GM19238 (cell line): Measurements from ENCODE around the gene DHX34.

ENCODE experiments used
- DNase-seq: peaks from one replicate; pipeline ENCODE4 v3.0.0; 2011; ENCODE audit warnings: low spot score; ENCODE audit not compliant: insufficient read length

The DHX34 gene

DNA sequence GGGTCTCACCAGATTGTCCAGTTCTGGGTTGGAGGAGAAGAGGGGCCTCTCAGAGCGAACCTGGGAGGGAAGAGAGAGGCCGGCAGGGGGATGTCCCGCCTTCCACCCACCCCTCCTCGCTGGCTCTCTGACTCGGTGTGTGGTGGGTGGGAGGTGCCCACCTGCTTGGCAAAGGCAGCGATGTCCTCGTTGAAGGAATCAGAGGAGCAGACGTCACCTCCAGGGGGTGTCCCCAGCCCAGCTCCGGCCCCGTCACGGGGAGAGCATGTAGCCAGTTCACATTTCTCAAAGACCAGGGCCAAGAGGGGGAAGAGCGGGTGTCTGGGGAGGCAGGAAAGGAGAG is 67.5 kb downstream of the DHX34 start:
- DNase-seq, result no peak

GRCh38 chr19:47417107-47417745 is 68.1 kb downstream of the DHX34 start:
- no peak for DNase-seq

DNA sequence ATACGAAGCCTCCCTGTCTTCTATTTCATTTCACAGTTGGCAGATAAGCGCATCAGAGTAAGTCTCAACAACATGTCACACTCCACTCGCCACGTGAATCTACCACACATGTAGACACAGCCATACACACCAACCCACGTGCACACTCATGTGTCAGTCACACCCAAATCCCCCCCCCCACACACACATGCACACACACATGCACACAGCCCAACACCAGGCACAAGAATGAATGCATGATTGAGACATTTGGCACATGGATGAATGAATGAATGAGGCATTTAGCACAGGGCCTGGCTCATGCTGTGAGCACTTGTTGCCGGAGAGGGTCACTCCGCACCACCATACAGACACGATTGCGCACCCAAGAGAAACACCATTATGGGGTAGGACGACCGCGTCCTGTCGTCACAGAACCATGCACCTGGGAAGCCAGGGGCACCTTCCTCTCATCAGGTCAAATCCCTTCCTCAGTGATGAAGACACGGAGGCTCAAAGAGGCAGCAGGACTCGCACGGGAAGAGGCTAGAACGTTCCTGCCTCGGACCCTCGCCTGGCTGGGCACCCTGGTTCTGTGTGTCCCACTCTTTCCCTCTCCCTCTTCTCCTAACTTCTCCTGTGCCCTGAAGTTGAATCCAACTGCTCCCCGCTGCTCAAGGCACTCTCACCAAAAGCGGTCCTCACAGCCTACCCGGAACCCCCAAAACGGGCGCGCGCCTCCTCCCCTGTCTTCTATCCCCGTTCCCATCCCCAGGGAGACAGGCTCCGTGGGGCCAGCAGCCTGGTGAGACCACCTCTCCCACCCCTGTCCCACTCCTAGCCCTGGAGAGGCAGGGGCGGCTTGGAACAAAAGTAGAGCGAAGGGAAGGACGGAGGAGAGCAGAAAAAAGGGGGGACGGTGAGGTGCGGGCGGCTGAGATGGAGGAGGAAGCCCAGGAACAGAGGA is 68.9 kb downstream of the DHX34 start:
- DNase-seq, result no peak

GRCh38 chr19:47418692-47419029 is 69.5 kb downstream of the DHX34 start:
- no peak for DNase-seq

- no peak for DNase-seq
Observed at GRCh38 chr19:47419030-47419783, 70.1 kb downstream of the DHX34 start, which contains the start of gene MEIS3. TSS of gene MEIS3 (minus strand) at chr19:47419527. CDS start at chr19:47419081, 446 bp downstream.

- no peak for DNase-seq
Observed at GRCh38 chr19:47419789-47420188, 70.7 kb downstream of the DHX34 start.

- DNase-seq, result no peak
Observed at GRCh38 chr19:47421244-47421786, 72.2 kb downstream of the DHX34 start.

- DNase-seq, result no peak
Observed at GRCh38 chr19:47421844-47422395, 72.8 kb downstream of the DHX34 start.

DNA sequence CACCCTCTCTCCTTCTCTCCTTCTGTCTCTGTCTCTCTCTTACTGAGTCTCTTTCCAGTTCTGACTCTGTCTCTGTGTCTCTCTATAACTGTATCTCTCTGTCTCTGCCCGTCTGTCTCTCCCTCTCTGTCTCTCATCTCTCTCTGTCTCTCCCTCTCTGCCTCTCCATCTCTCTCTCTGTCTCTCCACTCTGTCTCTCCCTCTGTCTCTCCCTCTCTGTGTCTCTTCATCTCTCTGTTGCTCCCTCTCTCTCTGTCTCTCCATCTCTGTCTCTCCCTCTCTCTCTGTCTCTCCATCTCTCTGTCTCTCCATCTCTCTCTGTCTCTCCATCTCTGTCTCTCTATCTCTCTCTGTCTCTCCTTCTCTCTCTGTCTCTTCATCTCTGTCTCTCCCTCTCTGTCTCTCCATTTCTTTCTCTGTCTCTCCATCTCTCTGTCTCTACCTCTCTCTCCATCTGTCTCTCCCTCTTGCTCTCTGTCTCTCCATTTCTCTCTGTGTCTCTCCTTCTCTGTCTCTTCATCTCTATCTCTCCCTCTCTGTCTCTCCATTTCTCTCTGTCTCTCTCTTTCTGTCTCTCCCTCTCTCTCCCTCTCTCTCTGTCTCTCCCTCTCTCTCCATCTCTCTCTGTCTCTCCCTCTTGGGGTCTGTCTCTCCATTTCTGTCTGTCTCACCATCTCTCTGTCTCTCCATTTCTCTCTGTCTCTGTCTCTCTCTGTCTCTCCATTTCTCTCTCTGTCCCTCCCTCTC is 73.5 kb downstream of the DHX34 start:
- DNase-seq, result no peak

DNA sequence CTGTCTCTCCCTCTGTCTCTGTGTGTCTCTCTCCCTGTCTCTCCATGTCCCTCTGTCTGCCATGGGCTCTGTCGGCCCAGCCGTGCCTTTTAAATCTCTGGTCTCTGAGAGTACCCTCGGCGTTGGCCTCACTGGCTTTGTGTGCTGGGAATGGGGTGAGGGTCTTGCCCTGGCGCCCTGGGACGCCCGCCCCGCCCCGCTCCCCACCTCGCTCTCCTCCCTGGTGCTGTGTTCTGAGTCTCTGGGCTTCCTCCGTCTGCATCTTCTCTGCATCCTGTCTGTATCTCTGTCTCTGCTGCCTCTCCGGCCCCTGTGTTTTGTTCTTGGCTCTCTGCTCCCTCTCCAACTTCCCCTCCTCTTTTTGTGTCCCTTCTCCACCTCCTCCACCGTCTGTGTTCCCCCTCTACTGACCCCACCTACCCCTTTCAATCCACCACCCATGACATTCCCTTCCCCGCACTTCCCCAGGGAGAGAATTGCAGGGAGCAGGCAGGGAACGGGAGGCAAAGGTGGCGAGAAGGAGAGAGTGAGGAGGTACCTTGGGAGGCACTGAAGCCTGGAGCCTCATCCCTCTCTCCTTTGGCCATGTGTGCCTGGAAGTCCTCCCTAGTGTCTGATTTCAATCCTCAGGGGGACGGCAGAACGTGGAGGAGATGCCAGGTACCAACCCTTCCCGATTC is 74.2 kb downstream of the DHX34 start:
- no peak for DNase-seq

DNA sequence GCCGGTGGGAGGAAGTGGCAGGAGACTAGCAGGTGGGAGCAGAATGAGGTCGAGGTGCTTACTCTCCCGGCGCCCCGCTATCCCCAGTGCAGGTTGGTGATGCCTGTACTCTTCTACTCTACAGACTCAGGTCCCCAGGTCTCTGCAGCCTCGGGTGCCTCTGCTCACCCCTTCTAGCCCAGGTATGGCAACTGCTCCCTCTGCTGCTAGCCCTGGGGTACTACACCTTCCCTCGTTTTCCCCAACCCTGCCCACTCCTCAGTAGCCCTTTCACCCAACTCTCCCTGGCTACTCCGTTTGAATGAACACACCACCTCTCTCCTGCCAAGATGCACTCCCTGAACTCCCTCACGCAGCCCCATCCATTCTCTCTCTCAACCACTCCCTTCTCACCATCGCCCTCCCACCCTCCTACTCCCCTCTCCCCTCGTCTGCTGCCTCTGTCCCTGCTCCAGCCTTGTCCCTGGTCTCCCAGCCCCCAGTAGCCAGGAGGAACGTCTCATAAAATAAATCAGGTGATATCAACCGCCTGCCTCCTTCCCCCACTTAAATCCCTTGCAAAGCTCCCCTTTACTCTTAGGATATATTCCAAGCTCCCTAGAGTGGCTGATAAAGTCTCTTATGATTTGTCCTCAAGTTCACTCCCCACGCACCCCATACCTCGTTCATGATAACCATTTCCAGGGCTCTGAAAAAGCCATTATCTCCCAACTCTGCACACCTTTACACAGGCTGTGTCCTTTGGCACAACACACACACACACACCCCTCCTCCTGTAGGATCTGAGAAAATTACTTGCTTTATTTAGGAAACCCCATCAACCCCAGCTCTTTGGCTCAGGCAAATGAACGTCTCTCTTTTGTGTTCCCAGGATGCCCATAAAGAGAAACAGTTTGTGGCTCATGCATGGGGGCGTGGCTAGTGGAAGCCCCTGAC is 78.4 kb downstream of the DHX34 start:
- DNase-seq, result peak; percentile 82

DNA sequence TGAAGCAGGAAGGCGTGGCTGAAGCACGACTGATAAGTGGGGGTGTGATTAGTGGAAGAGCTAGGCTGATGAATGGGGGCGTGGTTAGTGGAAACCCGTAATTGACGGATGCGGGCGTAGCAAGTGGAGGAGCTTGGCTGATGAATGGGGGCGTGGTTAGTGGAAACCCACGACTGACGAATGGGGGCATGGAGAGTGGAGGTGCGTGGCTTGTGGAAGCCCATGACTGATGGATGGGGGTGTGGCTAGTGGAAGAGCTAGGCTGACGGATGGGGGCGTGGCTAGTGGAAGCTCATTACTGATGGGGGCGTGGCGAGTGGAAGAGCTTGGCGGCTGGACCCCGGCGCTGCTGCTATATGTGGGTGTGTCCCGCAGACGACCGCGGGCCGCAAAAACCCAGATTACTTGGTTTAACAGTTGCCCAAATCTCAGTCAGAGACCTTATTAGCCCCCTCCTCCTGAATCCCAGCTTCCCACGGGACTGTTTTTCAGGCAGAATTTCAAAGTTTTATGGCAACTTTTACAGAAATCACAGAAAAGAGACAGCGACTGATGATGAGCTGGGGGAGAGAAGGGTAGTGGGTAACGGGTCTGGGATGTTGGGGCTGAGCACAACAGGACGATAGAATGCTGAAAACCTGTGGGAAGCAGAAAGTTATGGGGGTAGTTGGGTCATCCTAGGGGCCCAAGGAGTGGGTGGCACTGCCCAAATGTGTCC is 79.2 kb downstream of the DHX34 start:
- peak; percentile 72 for DNase-seq

GRCh38 chr19:47429140-47429793 is 80.2 kb downstream of the DHX34 start:
- no peak for DNase-seq

DNA sequence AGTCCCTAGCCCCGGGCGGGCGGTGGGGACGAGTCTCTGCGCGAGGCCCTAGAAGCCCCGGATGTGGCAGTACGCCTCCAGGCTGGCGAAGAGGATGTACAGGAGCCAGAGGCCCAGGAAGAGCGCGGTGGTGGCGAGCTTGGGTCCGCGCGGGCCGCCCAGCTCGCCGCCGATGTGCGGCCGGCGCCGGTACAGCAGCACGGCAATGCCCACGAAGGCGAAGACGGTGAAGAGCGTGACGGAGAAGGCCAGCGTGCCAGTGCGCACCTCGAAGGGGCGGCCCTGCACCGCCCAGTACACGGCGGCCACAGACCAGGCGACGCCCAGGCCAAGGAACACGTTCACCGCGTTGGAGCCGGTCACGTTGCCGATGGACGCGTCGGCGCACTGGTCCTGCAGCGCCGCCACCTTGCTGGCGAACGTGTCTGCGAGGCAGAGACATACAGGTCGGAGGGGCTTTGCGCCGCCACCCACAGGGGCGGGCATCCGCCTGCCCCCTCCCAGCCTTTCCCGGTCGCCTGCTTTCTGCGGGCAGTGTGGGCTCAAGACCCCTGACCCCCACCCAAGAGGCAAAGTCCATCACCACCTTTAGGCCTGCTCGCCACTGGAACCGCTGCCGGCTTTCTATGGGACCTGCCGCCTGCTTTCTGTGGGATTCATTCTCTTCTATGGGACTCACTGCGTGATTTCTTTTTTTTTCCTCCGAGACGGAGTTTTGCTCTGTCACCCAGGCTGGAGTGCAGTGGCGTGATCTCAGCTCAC is 81.1 kb downstream of the DHX34 start:
- no peak for DNase-seq

- DNase-seq, result no peak
Observed at GRCh38 chr19:47432091-47432490, 83.0 kb downstream of the DHX34 start.
